Keratinocyte (primary cell): ENCODE results near the gene RTEL1. TPM values are rescaled to one million over a fixed set of nuclear protein-coding genes. Genes with fewer than 3 reads are reported as not detected.
A peak's percentile ranks its signal among the peaks of the same experiment; 100 is the strongest.
"Not testable (repeated sequence)": the region's sequence is repeated elsewhere in the genome, so short reads cannot be mapped to it uniquely, and the experiment has no call there.

Experiments used
- DNase-seq: peaks from one replicate; pipeline ENCODE4 v3.0.0-alpha.2; 2011; ENCODE audit warnings: low read depth, missing footprints, low spot score
- FAIRE-seq: peaks from 2 replicates; lab custom pipeline; 2011; peaks lifted over from hg19 to GRCh38; lab: Jason Lieb, UNC
- H2AFZ ChIP-seq: 2 replicates; pipeline ENCODE4 v1.6.0; 2012; ENCODE audit warnings: low read length, control low read depth, inconsistent platforms; ENCODE audit not compliant: control insufficient read depth
- H3K27ac ChIP-seq: 2 replicates; pipeline ENCODE4 v1.5.1; 2011; ENCODE audit warnings: low read length; ENCODE audit not compliant: control insufficient read depth, insufficient read depth
- H3K27me3 ChIP-seq: 3 replicates; pipeline ENCODE4 v1.6.0; 2011; ENCODE audit warnings: low read length; ENCODE audit not compliant: control insufficient read depth, insufficient read depth; ENCODE audit errors: extremely low read depth
- H3K36me3 ChIP-seq, 2 experiments: 2 replicates in 1 of 2; 3 replicates in 1 of 2; pipeline ENCODE4 v1.5.1; 2011; ENCODE audit warnings: low read length in 2 of 2, mild to moderate bottlenecking in 1 of 2; ENCODE audit not compliant: control insufficient read depth in 2 of 2, insufficient read depth in 2 of 2; ENCODE audit errors: extremely low read depth in 1 of 2
- H3K4me1 ChIP-seq: 3 replicates; pipeline ENCODE4 v1.5.1; 2011; ENCODE audit warnings: low read length; ENCODE audit not compliant: control insufficient read depth, insufficient read depth; ENCODE audit errors: extremely low read depth
- H3K4me2 ChIP-seq: 3 replicates; pipeline ENCODE4 v1.6.0; 2011; ENCODE audit warnings: low read depth, low read length; ENCODE audit not compliant: control insufficient read depth, insufficient read depth; ENCODE audit errors: extremely low read depth
- H3K4me3 ChIP-seq, 3 experiments: fragments of 200-600 bp in 1 of 3; sonication (generic) in 1 of 3; 2 replicates in 2 of 3; 3 replicates in 1 of 3; pipeline ENCODE4 v1.5.1; 2011 to 2016; ENCODE audit warnings: low read length in 3 of 3, mild to moderate bottlenecking in 3 of 3, control low read depth in 2 of 3, inconsistent platforms in 1 of 3, low read depth in 1 of 3, mixed read lengths in 1 of 3, mixed run types in 1 of 3, moderate library complexity in 1 of 3; ENCODE audit not compliant: control insufficient read depth in 2 of 3, insufficient read depth in 2 of 3; ENCODE audit errors: extremely low read depth in 1 of 3
- H3K79me2 ChIP-seq: 2 replicates; pipeline ENCODE4 v1.6.0; 2012; ENCODE audit warnings: low read length; ENCODE audit not compliant: control insufficient read depth, insufficient read depth
- H3K9ac ChIP-seq: 3 replicates; pipeline ENCODE4 v1.6.0; 2011; ENCODE audit warnings: low read length; ENCODE audit not compliant: control insufficient read depth, insufficient read depth; ENCODE audit errors: extremely low read depth
- H3K9me1 ChIP-seq: 3 replicates; pipeline ENCODE4 v1.6.0; 2011; ENCODE audit warnings: low read length; ENCODE audit not compliant: control insufficient read depth, insufficient read depth; ENCODE audit errors: extremely low read depth
- H3K9me3 ChIP-seq: 2 replicates; pipeline ENCODE4 v1.5.1; 2012; ENCODE audit warnings: low read depth, low read length; ENCODE audit not compliant: control insufficient read depth
- H4K20me1 ChIP-seq: 3 replicates; pipeline ENCODE4 v1.6.0; 2011; ENCODE audit warnings: low read length; ENCODE audit not compliant: control insufficient read depth, insufficient read depth; ENCODE audit errors: extremely low read depth
- CTCF ChIP-seq, 3 experiments: IDR thresholded peaks in 1 of 3; conservative IDR thresholded peaks in 1 of 3; optimal IDR thresholded peaks in 1 of 3; 2 replicates in 2 of 3; 3 replicates in 1 of 3; pipeline versions ENCODE3 to v1.5.1; 2011; ENCODE audit warnings: low read length in 3 of 3, mild to moderate bottlenecking in 3 of 3, moderate library complexity in 2 of 3, control low read depth in 1 of 3, inconsistent platforms in 1 of 3; ENCODE audit not compliant: insufficient read depth in 2 of 3; ENCODE audit errors: extremely low read depth in 1 of 3
- EZH2 ChIP-seq: IDR thresholded peaks from one replicate; pipeline ENCODE4 v1.6.1; 2012; ENCODE audit warnings: inconsistent platforms, mild to moderate bottlenecking, low read length, moderate library complexity
- dilution Hi-C: fragments of 300-500 bp; cut with MboI; formaldehyde crosslinking; loops from one replicate; pipeline ENCODE4 v1.7.0; 2020; ENCODE audit warnings: low sequenced_read_pairs; ENCODE audit not compliant: extremely low pct_ligation_motif_present
- polyA plus RNA-seq, 5 experiments: library from polyadenylated mRNA; depleted of rRNA in 3 of 5; stranded (reverse) in 3 of 5; stranded (forward) in 1 of 5; unstranded in 1 of 5; fragments of >200 nt; gene quantifications; 1 replicate in 1 of 5; 2 replicates in 3 of 5; 3 replicates in 1 of 5; pipeline versions ENCODE4 v1.2.1 to v1.2.3, GENCODE V29; 2011 to 2012; ENCODE audit warnings: missing spikeins in 2 of 5, low read depth in 1 of 5, low replicate concordance in 1 of 5

The RTEL1 gene
- polyA plus RNA-seq, 1 donor (not counting 4 experiments of a cell fraction or from before 2014, with no cell fraction given), result 12.4 TPM

- FAIRE-seq (no peak), DNase-seq (no peak)
- H3K9me3 ChIP-seq, result no peaks in the 10 kb centered on the region
- no peaks in the 10 kb centered on the region for H3K27me3 ChIP-seq
- peak overlapping the region; percentile 83 for H3K9ac ChIP-seq
- peaks cover 14% of the 10 kb centered on the region for H3K4me1 ChIP-seq
- H3K4me2 ChIP-seq, result peak overlapping the region; percentile 80
- peaks cover 25% of the 10 kb centered on the region for H3K79me2 ChIP-seq
- dilution Hi-C loops, result no loop called here
- H2AFZ ChIP-seq, result no peak overlapping the region
- H4K20me1 ChIP-seq, result no peaks in the 10 kb centered on the region
- no peak overlapping the region for H3K27ac ChIP-seq
- no peaks in the 10 kb centered on the region for H3K9me1 ChIP-seq
- no peak for TF ChIP-seq EZH2
- TF ChIP-seq CTCF (optimal IDR thresholded peaks at IDR 0.05 in 1 of 3, IDR thresholded peaks at IDR 0.05 in 1 of 3, conservative IDR thresholded peaks at IDR 0.05 in 1 of 3; ENCODE audit: extremely low read depth in 1 of 3, insufficient read depth in 2 of 3, low read length in 3 of 3), result no peak
- peaks cover 14 to 17% of the 10 kb centered on the region in 2 experiments for H3K36me3 ChIP-seq
- H3K4me3 ChIP-seq, result peak overlapping the region; percentile 81 to 97 (median 94)
Measured at GRCh38 chr20:63659370-63659769, 1.3 kb downstream of the RTEL1 start.

- FAIRE-seq, H3K27ac ChIP-seq, H3K9me1 ChIP-seq, H3K4me2 ChIP-seq, H3K4me3 ChIP-seq, H3K27me3 ChIP-seq, DNase-seq, H2AFZ ChIP-seq, H4K20me1 ChIP-seq, dilution Hi-C loops, H3K9me3 ChIP-seq, H3K9ac ChIP-seq: not testable (repeated sequence)
- Histone ChIP-seq H3K4me1 (peaks cover 14% of the 10 kb centered on the region), H3K79me2 (peaks cover 28% of the 10 kb centered on the region), H3K36me3 (peaks cover 15 to 20% of the 10 kb centered on the region in 2 experiments)
Measured at GRCh38 chr20:63660174-63660573, 2.1 kb downstream of the RTEL1 start.

- peaks cover 15 to 23% of the 10 kb centered on the region in 2 experiments for H3K36me3 ChIP-seq
- H3K9me3 ChIP-seq, result no peaks in the 10 kb centered on the region
- H3K4me2 ChIP-seq, result no peak overlapping the region
- no peaks in the 10 kb centered on the region for H3K27me3 ChIP-seq
- H2AFZ ChIP-seq, result no peak overlapping the region
- no peak for DNase-seq
- H3K4me1 ChIP-seq, result peaks cover 14% of the 10 kb centered on the region
- TF ChIP-seq EZH2 (no peak), CTCF (optimal IDR thresholded peaks at IDR 0.05 in 1 of 3, IDR thresholded peaks at IDR 0.05 in 1 of 3, conservative IDR thresholded peaks at IDR 0.05 in 1 of 3; ENCODE audit: extremely low read depth in 1 of 3, insufficient read depth in 2 of 3, low read length in 3 of 3) (no peak)
- H3K79me2 ChIP-seq, result peaks cover 28% of the 10 kb centered on the region
- H3K9me1 ChIP-seq, result no peaks in the 10 kb centered on the region
- H3K27ac ChIP-seq, result no peak overlapping the region
- no peak overlapping the region for H3K9ac ChIP-seq
- dilution Hi-C loops, result no loop called here
- no peak overlapping the region for H3K4me3 ChIP-seq
- no peak for FAIRE-seq
- no peaks in the 10 kb centered on the region for H4K20me1 ChIP-seq
Measured at GRCh38 chr20:63660622-63661021, 2.5 kb downstream of the RTEL1 start.
